HG02884 (cell line): ENCODE measurements around the gene TNFAIP2.

ENCODE experiments used
- ATAC-seq: cut with Tn5 transposase; IDR thresholded peaks from one replicate; pipeline ENCODE4 v1.9.1; 2021; ENCODE audit warnings: mild to moderate bottlenecking, moderate library complexity; ENCODE audit not compliant: unreplicated experiment

Gene TNFAIP2

GRCh38 chr14:103179094-103179493 is 55.8 kb downstream of the TNFAIP2 start:
- no peak for ATAC-seq

- no peak for ATAC-seq
These were observed 57.1 kb downstream of the TNFAIP2 start for GRCh38 chr14:103180331-103180730.

GRCh38 chr14:103184046-103184445 is 60.8 kb downstream of the TNFAIP2 start:
- ATAC-seq = no peak

GRCh38 chr14:103185051-103186029 is 62.1 kb downstream of the TNFAIP2 start:
- ATAC-seq = no peak

GRCh38 chr14:103186241-103186822 is 63.1 kb downstream of the TNFAIP2 start:
- no peak for ATAC-seq
